ENCODE results near the gene PAFAH1B2.
"Not testable (repeated sequence)": the region's sequence is repeated elsewhere in the genome, so short reads cannot be mapped to it uniquely, and the experiment has no call there.

The PAFAH1B2 gene

GRCh38 chr11:117127171-117127901 is 16.8 kb upstream of the PAFAH1B2 start:
- DNase-seq (ENCODE audit: low read depth), result no peak

GRCh38 chr11:117128289-117128688 is 15.8 kb upstream of the PAFAH1B2 start:
- DNase-seq (ENCODE audit: low read depth), result no peak

GRCh38 chr11:117130396-117130795 is 13.7 kb upstream of the PAFAH1B2 start:
- DNase-seq (ENCODE audit: low read depth), result not testable (repeated sequence)

DNA sequence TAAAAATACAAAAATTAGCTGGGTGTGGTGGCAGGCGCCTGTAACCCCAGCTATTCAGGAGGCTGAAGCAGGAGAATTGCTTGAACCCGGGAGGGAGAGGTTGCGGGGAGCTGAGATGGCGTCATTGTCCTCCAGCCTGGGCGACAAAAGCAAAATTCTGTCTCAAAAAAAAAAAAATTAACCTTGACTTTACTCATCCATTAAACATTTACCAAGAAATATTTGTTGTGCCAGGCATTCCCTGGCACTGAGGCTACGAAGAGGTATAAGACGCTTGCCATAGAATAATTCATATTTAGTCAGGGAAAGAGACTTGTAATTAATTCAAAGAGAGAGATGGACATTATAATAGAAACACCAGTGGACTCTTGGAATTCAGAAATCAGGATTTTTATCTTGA is 13.2 kb upstream of the PAFAH1B2 start:
- DNase-seq (ENCODE audit: low read depth), result no peak

- DNase-seq (ENCODE audit: low read depth), result no peak
Observed at GRCh38 chr11:117134431-117134830, 9.7 kb upstream of the PAFAH1B2 start.

GRCh38 chr11:117134979-117135378 is 9.1 kb upstream of the PAFAH1B2 start:
- not testable (repeated sequence) for DNase-seq (ENCODE audit: low read depth)

DNA sequence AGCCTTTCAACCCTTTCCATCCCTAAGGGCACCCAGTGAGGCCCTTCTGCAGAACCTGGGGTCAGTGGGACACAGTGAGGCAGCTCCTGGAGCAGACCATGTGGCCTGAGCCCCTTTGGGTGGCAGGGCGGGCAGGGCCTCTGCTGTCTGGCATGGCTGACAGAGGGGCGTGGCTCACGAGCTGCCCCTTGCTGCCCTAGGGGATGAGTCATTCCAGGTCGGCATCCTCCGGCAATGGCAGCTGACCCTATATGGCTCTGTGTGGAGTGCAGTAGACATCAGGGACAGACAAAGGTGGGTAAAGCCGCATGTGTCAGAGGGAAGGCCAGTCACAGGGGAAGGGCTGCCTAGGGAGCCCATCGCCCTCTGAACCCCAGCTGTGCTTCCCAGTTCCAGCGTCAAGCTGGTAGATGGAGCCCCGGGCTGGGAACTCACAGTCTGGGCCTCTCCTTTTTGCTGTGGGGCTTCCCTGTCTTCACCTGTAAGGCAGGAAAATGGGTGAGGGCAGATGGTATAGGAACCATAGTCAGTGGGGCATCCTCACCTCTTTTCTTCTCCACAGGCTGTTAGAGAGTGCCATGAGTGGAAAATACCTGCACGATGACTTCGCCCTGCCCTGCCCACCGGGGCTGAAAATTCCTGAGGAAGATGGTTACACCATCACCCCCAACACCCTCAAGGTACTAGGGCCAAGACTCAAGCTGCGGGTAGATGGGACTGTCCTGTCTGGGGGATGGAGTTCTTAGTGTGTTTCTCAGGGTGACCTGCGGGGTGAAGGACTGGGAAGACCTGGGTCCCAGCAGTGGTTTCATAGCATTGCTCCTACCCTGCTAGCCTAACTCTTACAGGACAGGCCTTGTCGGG is 6.6 kb upstream of the PAFAH1B2 start:
- DNase-seq (ENCODE audit: low read depth), result not testable (repeated sequence)

- DNase-seq (ENCODE audit: low read depth), result no peak
Observed at GRCh38 chr11:117143390-117143789, 697 bp upstream of the PAFAH1B2 start.

GRCh38 chr11:117144477-117145392 is 648 bp downstream of the PAFAH1B2 start:
- DNase-seq (ENCODE audit: low read depth), result no peak

- DNase-seq (ENCODE audit: low read depth), result no peak
Observed at GRCh38 chr11:117145393-117145761, 1.3 kb downstream of the PAFAH1B2 start.

DNA sequence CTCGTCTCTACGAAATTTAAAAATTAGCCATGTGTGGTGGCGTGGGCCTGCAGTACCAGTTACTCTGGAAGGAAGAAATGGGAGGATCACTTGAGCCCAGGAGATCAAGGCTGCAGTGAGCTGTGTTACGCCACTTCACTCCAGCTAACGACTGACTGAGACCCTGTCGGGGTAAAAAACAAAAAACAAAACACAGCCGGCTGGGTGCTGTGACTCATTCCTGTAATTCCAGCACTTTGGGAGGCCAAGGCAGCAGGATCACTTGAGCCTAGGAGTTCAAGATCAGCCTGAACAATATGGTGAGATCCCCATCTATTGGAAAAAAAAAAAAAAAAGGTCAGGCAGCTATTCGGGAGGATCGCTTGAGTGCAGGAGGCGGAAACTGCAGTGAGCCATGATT is 2.4 kb downstream of the PAFAH1B2 start:
- DNase-seq (ENCODE audit: low read depth), result no peak

GRCh38 chr11:117152066-117152465 is 8.0 kb downstream of the PAFAH1B2 start:
- no peak for DNase-seq (ENCODE audit: low read depth)

DNA sequence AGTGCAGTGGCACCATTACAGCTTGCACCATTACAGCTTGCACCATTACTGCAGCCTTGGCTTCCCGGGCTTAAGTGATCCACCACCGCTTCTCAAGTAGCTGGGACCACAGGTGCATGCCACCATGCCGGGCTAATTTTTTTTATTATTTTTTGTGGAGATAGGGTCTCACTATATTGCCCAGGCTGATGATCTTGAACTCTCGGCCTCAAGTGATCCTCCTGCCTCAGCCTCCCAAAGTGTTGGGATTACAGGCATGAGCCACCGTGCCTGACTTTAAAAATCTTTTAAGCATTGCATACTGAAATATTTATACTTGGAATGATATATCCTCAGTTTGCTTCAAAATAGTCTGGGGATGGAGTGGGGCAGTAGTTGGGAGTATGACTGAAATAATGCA is 10.4 kb downstream of the PAFAH1B2 start:
- no peak for DNase-seq (ENCODE audit: low read depth)

GRCh38 chr11:117157507-117157906 is 13.4 kb downstream of the PAFAH1B2 start:
- DNase-seq (ENCODE audit: low read depth), result no peak

DNA sequence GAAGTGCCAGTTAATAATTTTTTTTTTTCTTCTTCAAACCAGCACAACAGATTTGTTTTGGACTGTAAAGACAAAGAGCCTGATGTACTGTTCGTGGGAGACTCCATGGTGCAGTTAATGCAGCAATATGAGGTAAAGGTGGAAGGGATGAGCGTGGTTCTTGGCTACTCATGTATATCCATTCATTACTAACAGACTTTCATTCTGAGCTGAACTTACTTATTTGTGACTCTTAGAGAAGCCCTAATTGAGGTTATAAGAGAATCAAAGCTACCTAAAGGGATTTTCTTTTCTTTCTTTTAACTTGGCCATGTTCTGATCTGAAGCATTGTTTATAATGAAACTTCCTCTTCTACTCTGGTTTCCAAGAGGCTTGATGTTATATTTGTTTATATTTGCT is 15.8 kb downstream of the PAFAH1B2 start:
- no peak for DNase-seq (ENCODE audit: low read depth)

DNA sequence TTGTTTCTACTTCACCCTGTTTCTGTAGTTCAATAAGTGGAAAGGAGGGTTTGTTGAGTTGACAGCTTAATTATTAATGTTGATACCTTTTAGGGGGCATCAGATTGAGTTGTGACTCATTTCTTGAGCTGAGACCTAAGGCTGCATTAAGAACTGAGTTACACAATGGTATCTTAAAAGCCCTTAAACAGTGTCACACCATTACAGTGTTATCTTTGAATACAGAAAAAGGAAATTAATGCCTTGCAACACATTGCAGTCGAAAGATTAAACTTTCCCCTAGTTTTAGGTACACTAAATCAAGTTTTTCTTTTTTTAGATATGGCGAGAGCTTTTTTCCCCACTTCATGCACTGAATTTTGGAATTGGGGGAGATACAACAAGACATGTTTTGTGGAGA is 16.7 kb downstream of the PAFAH1B2 start:
- no peak for DNase-seq (ENCODE audit: low read depth)

DNA sequence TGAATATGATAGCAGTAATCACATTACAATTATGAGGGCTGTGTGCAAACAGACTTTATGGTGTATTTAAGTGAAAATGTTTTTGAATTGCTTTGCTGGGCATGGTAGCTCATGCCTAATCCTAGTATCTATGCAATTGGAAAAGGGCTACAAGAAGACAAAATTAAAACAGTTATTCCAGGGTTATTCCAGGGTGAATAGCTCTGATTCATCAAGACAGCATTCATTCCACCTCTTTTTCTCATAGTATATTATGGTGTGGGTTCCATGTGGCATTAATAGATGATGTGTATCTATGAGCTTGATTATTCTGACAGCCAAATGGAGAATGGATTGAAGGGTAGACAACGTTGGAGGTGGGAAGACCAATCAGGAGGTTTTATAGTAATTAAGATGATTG is 22.4 kb downstream of the PAFAH1B2 start:
- no peak for DNase-seq (ENCODE audit: low read depth)

DNA sequence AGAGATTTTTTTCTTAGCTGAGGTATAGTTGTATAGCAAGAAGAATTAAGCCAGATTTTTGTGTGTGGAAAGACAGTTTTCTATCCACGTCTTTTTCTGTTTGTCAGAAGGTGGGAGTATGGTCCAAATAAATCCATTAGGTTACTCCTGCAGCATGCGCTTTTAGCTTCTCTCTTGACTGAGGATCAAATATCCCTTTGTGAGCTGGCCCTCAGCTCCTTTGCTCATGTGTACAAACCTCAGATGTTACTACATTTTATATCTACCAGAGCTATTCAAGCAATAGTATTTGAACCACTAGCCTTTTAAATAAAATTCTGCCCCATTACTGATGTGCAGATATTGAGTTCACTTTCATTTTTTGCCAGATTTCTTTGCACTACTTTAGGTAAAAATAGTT is 25.6 kb downstream of the PAFAH1B2 start:
- no peak for DNase-seq (ENCODE audit: low read depth)

- DNase-seq (ENCODE audit: low read depth), result no peak
Observed at GRCh38 chr11:117170210-117170609, 26.1 kb downstream of the PAFAH1B2 start.

DNA sequence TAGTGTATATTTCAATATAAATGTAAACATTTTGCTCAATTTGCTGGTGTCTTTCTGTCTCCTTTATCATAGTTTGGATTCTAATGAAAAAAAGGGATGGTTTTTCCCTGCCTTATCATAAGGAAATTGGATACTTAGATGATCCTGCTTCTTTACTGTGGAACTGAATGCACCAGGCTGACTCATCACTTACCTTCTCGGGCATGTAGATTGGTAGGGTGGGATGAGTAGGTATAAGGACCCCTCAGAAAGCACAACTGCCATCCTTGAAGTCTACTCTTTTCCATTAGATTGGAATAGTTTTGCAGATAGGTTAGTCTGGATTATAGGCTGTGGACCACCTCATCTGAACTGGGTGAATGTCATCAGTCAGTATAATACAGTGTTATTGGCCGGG is 26.9 kb downstream of the PAFAH1B2 start:
- no peak for DNase-seq (ENCODE audit: low read depth)

- DNase-seq (ENCODE audit: low read depth), result no peak
Observed at GRCh38 chr11:117171404-117172061, 27.4 kb downstream of the PAFAH1B2 start.

Measured in GM04503 (cell line).